Karpas-422 (cell line): Measurements from ENCODE around the gene TTLL10. TPM values are rescaled to one million over a fixed set of nuclear protein-coding genes. Genes with fewer than 3 reads are reported as not detected.

Experiments used
- DNase-seq: peaks from one replicate; pipeline ENCODE4 v3.0.0-alpha.2; 2015
- H2AFZ ChIP-seq: fragments of 200-600 bp; sonication (generic); 2 replicates; pipeline ENCODE4 v1.6.1; 2014; ENCODE audit warnings: antibody characterized with exemption, low read length, mixed read lengths
- H3K27ac ChIP-seq: fragments of 200-600 bp; sonication (generic); 2 replicates; pipeline ENCODE4 v1.5.1; 2014; ENCODE audit warnings: mild to moderate bottlenecking, low read length, moderate library complexity
- H3K27me3 ChIP-seq: fragments of 200-600 bp; sonication (generic); 2 replicates; pipeline ENCODE4 v1.6.1; 2014; ENCODE audit warnings: low read length, mixed read lengths
- H3K36me3 ChIP-seq: fragments of 200-600 bp; sonication (generic); 2 replicates; pipeline ENCODE4 v1.6.1; 2014; ENCODE audit warnings: low read length, mixed read lengths; ENCODE audit not compliant: insufficient read depth
- H3K4me1 ChIP-seq: fragments of 200-600 bp; sonication (generic); 2 replicates; pipeline ENCODE4 v1.6.1; 2014; ENCODE audit warnings: mild to moderate bottlenecking, low read length, mixed read lengths
- H3K4me2 ChIP-seq: fragments of 200-600 bp; sonication (generic); 2 replicates; pipeline ENCODE4 v1.6.1; 2014; ENCODE audit warnings: low read length, low read depth, mild to moderate bottlenecking; ENCODE audit not compliant: poor library complexity, severe bottlenecking
- H3K4me3 ChIP-seq: fragments of 200-600 bp; sonication (generic); 2 replicates; pipeline ENCODE4 v1.5.1; 2014; ENCODE audit warnings: mild to moderate bottlenecking, antibody characterized with exemption, low read length, mixed read lengths
- H3K79me2 ChIP-seq: fragments of 200-600 bp; sonication (generic); 2 replicates; pipeline ENCODE4 v1.6.1; 2014; ENCODE audit warnings: mild to moderate bottlenecking, low read length, mixed read lengths
- H3K9ac ChIP-seq: fragments of 200-600 bp; sonication (generic); 2 replicates; pipeline ENCODE4 v1.6.0; 2014; ENCODE audit warnings: low read length
- H3K9me2 ChIP-seq: fragments of 200-600 bp; sonication (generic), shearing (Covaris generic); replicated peaks from 2 replicates; pipeline ENCODE4 v1.6.0; 2014; ENCODE audit warnings: mild to moderate bottlenecking, low read length, moderate library complexity; ENCODE audit not compliant: insufficient read depth
- H3K9me3 ChIP-seq: fragments of 300-700, 200-600 bp; sonication (generic); 2 replicates; pipeline ENCODE4 v1.6.1; 2014; ENCODE audit warnings: low read length, mixed read lengths
- H4K20me1 ChIP-seq: fragments of 200-600 bp; sonication (generic); 2 replicates; pipeline ENCODE4 v1.6.1; 2014; ENCODE audit warnings: mild to moderate bottlenecking, antibody characterized with exemption, low read length, low read depth; ENCODE audit not compliant: insufficient read depth
- total RNA-seq: library from RNA; depleted of rRNA; stranded (reverse); fragments of >200 nt; shearing (Covaris generic); gene quantifications from 2 replicates; pipeline ENCODE4 v1.2.3, GENCODE V29; 2014; ENCODE audit warnings: low replicate concordance

Gene TTLL10
- total RNA-seq, 1 experiment from 2014 or later = not detected

DNA sequence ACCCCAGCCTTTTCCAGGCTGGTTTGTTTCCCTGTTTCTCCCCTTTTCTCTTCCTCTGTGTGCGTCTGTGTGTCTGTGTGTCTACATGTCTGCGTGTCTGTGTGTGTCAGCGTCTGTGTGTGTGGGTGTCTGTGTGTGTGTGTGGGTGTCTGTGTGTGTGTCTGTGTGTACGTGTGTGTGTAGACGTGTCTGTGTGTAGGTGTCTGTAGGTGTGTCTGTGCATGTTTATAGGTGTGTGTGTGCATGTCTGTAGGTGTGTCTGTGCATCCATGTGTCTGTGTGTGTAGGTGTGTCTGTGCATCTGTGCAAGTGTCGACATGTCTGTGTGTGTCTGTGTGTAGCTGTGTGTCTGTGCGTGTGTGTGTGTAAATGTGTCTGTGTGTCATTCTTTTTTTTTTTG lies 3.3 kb downstream of the TTLL10 start:
- Histone ChIP-seq H3K27ac (no peak overlapping the region), H3K4me1 (peaks cover 9% of the 10 kb centered on the region), H3K27me3 (no peaks in the 10 kb centered on the region), H2AFZ (no peak overlapping the region), H3K4me2 (no peak overlapping the region), H3K9ac (no peak overlapping the region), H3K9me2 (no peaks in the 10 kb centered on the region), H3K9me3 (no peaks in the 10 kb centered on the region), H3K79me2 (no peaks in the 10 kb centered on the region), H4K20me1 (0 out of 2 replicates have a peak, but pooled peaks cover 6% of the 10 kb centered on the region), H3K36me3 (no peaks in the 10 kb centered on the region), H3K4me3 (no peak overlapping the region)
- no peak for DNase-seq

DNA sequence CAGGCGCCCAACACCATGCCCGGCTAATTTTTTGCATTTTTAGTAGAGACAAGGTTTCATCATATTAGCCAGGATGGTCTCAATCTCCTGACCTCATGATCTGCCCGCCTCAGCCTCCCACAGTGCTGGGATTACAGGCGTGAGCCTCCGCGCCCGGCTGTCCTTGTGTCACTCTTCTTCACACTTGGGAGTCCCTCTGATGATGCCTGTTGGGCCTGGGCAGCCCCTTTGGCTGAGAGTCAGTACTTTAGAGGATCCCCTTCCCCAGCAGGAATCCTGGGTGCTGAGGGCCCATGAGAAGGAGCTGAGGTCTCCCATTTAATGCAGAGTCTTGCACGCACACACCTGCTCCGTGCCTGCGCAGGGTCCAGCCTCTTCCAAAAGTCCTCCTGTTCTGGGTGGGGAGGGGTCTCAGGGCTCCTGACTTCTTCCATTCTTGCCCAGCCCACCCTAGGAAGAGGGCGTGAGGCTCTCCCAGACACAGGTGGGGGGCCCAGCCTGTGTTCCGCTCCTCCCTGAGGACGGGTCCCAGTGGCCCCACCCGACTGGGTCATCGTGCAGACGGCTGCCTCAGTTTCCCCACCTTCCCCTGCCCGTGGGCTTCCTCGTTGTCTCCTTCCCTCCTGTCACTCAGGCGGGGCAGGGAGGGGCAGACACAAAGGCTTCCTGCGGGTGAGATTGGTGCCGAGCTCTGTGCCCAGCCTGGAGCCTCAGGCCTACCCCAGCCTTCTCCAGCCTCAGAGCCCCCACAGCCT lies 3.9 kb downstream of the TTLL10 start:
- Histone ChIP-seq H3K4me3 (no peak overlapping the region), H4K20me1 (0 out of 2 replicates have a peak, but pooled peaks cover 6% of the 10 kb centered on the region), H3K27ac (no peak overlapping the region), H3K9ac (no peak overlapping the region), H3K4me1 (peaks cover 6% of the 10 kb centered on the region), H2AFZ (no peak overlapping the region), H3K36me3 (no peaks in the 10 kb centered on the region), H3K27me3 (no peaks in the 10 kb centered on the region), H3K79me2 (no peaks in the 10 kb centered on the region), H3K9me3 (no peaks in the 10 kb centered on the region), H3K4me2 (no peak overlapping the region), H3K9me2 (no peaks in the 10 kb centered on the region)
- DNase-seq = no peak

DNA sequence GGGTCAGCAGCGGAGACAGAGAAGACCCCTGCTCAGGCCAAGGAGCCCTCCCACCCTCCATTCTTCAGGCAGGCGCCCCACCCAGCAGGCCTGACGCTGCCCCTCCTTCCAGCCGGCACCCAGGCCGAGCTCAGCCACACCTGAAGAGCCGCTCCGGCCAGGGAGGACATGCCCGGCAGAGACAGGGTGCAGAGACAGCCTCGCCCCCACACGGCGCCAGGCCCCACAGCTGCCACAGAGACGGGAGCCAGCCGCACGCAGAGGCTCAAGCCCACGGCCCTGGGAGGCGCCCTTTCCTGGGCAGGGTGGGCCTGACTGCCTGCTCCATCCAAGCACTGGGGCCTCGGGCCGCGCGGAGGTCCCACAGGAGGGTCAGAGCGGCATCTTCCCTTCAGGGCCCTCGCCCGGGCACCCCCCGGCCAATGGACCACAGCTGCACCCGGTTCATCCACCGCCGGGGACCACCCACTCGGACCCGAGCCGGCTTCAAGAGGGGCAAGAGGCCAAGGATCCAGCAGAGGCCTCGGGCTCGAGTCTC lies 5.2 kb downstream of the TTLL10 start:
- Histone ChIP-seq H3K4me1 (peaks cover 6% of the 10 kb centered on the region), H3K4me3 (no peak overlapping the region), H3K79me2 (no peaks in the 10 kb centered on the region), H3K36me3 (no peaks in the 10 kb centered on the region), H3K9me3 (no peaks in the 10 kb centered on the region), H3K4me2 (no peak overlapping the region), H3K27me3 (no peaks in the 10 kb centered on the region), H3K9ac (no peak overlapping the region), H3K27ac (no peak overlapping the region), H4K20me1 (0 out of 2 replicates have a peak, but pooled peaks cover 6% of the 10 kb centered on the region), H2AFZ (no peak overlapping the region), H3K9me2 (no peaks in the 10 kb centered on the region)
- no peak for DNase-seq

DNA sequence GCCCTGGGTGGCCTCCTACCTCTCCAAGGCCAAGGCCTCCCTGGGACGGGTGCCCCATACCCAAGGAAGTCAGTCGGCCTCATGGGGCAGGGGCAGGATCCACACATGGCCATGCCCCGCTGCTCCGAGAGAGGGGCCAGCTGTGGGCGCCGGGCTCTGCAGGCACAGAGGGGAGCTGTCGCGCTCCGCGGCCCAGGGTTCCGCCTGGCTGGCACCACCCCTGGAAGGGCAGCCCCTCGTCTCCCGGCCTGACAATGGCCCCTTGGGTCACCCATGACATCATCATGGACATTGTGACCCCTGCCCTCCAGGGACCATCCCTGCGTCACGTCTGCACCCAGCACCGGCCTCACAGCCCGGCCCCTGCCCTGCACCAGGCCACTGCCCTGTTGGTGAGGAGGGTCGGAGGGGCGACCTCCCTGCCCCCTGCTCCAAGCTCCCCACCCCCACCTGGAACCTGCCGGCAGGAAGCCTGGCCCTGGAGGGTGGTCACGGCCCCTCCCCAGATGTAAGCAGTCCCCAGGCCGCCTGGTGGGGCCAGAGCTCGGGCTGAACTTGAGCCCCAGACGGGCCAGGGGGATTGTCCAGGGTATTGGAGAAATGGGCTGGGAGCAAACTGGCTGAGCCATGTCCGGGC lies 5.8 kb downstream of the TTLL10 start:
- DNase-seq = no peak
- 0 out of 2 replicates have a peak, but pooled peaks cover 6% of the 10 kb centered on the region for H4K20me1 ChIP-seq
- H3K27ac ChIP-seq = no peak overlapping the region
- H3K9me2 ChIP-seq = no peaks in the 10 kb centered on the region
- no peaks in the 10 kb centered on the region for H3K9me3 ChIP-seq
- H3K4me3 ChIP-seq = no peak overlapping the region
- no peaks in the 10 kb centered on the region for H3K79me2 ChIP-seq
- H3K4me2 ChIP-seq = no peak overlapping the region
- H3K36me3 ChIP-seq = no peaks in the 10 kb centered on the region
- H3K9ac ChIP-seq = no peak overlapping the region
- H3K4me1 ChIP-seq = peaks cover 6% of the 10 kb centered on the region
- no peak overlapping the region for H2AFZ ChIP-seq
- no peaks in the 10 kb centered on the region for H3K27me3 ChIP-seq

DNA sequence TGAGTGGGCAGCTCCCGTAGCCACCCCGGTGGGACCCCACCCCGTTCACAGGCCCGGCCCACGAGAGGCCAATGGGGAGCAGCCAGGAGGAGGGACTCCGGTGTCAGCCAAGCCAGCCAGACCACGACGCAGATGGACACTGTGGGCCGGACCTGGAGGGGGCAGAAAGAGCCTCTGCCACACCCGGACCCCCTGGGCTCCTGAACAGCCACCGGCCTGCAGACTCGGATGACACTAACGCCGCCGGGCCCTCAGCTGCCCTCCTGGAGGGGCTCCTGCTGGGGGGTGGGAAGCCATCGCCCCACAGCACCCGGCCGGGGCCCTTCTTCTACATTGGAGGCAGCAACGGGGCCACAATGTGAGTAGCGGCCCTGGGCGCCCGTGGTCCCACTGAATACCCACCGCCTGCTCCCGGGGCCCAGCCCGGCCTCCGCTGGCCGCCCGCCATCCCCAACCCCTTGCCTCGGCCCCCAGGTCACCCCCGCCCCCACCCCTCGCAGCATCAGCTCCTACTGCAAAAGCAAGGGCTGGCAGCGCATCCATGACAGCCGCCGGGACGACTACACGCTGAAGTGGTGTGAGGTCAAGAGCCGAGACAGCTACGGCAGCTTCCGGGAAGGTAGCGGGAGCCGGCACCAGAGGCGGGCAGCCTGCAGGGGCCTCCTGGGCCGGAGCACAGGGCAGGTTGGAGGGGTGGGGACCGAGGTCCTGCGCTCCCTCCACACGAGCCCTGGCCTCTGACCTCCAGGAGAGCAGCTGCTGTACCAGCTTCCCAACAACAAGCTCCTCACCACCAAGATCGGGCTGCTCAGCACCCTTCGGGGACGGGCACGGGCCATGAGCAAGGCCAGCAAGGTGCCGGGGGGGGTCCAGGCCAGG lies 6.5 kb downstream of the TTLL10 start:
- Histone ChIP-seq H3K4me2 (no peak overlapping the region), H3K27ac (no peak overlapping the region), H3K79me2 (no peaks in the 10 kb centered on the region), H3K9ac (no peak overlapping the region), H4K20me1 (0 out of 2 replicates have a peak, but pooled peaks cover 6% of the 10 kb centered on the region), H3K27me3 (no peaks in the 10 kb centered on the region), H3K36me3 (no peaks in the 10 kb centered on the region), H3K9me2 (no peaks in the 10 kb centered on the region), H3K4me3 (no peak overlapping the region), H2AFZ (no peak overlapping the region), H3K4me1 (peaks cover 6% of the 10 kb centered on the region), H3K9me3 (no peaks in the 10 kb centered on the region)
- peak; percentile 65 for DNase-seq

DNA sequence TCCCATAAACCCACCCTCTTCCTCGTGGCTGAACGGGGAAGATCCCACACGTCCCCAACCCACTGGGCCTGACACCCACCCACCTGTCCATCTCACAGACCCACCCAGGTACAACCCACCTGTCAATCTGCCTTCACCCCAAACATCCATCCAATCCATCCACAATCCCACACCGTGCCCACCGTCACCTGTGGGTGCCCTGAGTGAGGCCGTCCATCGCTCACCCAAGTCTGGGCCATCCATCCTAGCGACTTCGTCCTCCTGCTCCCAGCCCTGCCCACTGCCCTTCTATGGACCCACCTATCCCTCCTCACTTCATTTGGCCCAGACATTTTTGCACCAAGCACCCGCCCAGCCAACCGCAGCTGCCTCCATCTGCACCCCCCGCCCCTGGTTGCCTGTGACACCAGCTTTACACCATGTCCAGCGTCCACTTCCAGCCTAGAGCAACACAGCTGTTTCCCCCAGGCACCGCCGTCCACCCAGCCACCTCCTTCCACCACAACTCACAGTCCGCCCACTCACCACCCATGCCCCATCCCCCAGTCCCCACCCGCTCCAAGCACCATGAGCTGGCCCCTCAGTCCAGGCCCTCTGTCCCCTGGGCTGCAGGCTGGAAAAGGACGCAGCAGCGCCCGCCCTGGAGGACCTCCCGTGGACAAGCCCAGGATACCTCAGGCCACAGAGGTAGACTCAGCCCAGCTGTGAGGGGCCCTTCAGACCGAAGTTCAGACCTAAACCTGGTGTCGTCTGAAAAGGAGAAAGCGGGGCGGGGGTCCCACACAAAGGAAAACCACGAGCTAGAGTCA lies 7.7 kb downstream of the TTLL10 start:
- Histone ChIP-seq H3K4me2 (no peak overlapping the region), H4K20me1 (0 out of 2 replicates have a peak, but pooled peaks cover 6% of the 10 kb centered on the region), H3K9ac (no peak overlapping the region), H3K9me2 (no peaks in the 10 kb centered on the region), H3K9me3 (no peaks in the 10 kb centered on the region), H2AFZ (no peak overlapping the region), H3K27me3 (no peaks in the 10 kb centered on the region), H3K27ac (no peak overlapping the region), H3K79me2 (no peaks in the 10 kb centered on the region), H3K4me3 (no peak overlapping the region), H3K4me1 (peaks cover 6% of the 10 kb centered on the region), H3K36me3 (no peaks in the 10 kb centered on the region)
- DNase-seq = no peak

DNA sequence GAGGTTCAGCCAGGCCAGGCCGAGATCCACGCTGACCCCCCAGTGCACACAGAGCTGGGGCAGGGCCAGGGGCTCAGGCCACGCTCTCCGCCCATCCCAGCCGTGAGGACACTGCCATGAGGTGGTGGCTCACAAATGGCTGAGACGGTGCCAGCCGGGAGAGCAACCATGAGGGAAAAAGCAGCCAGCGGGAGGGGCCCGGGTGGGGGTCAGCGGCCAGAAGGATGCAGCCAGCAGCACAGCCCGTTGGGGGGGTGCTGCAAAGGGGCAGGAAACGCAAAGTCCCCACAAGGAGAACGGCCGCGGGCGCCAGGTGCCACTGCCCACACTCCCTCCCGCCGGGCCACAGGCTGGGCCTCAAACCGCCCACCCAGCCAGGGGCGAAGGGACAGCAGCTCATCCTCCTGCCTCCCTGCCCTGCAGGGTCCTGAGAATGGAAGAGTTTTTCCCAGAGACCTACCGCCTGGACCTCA lies 8.3 kb downstream of the TTLL10 start:
- Histone ChIP-seq H3K9me2 (no peaks in the 10 kb centered on the region), H3K9ac (no peak overlapping the region), H4K20me1 (0 out of 2 replicates have a peak, but pooled peaks cover 6% of the 10 kb centered on the region), H3K4me2 (no peak overlapping the region), H3K9me3 (no peaks in the 10 kb centered on the region), H3K4me1 (peaks cover 6% of the 10 kb centered on the region), H3K27ac (no peak overlapping the region), H3K79me2 (no peaks in the 10 kb centered on the region), H3K36me3 (no peaks in the 10 kb centered on the region), H3K27me3 (no peaks in the 10 kb centered on the region), H3K4me3 (no peak overlapping the region), H2AFZ (no peak overlapping the region)
- no peak for DNase-seq
